HCT116 (cell line): Measurements from ENCODE around the gene NDC1. TPM values are rescaled to one million over a fixed set of nuclear protein-coding genes. Genes with fewer than 3 reads are reported as not detected.
A peak's percentile ranks its signal among the peaks of the same experiment; 100 is the strongest.

Source experiments
- ATAC-seq: fragments of 200-7000 bp; cut with Tn5 transposase; 2 replicates; pipeline ENCODE4 v1.9.1; 2020; ENCODE audit warnings: mild to moderate bottlenecking, moderate library complexity
- BruUV-seq: library from RNA; stranded (reverse); fragments of 400-500 nt; replicated peaks from 2 replicates; lab custom pipeline; 2021; lab: Mats Ljungman, UMichigan
- CTCF ChIA-PET: fragments of 300-600 bp; sonication (Branson Sonifier 250); formaldehyde crosslinking; loops from one replicate; lab custom pipeline; 2021; ENCODE audit warnings: antibody characterized with exemption; lab: Charles Lee
- POLR2A ChIA-PET: fragments of 300-600, 350-600 bp; sonication (Branson Sonifier 250); formaldehyde crosslinking; loops from one replicate; lab custom pipeline; 2021; ENCODE audit warnings: antibody characterized with exemption; lab: Charles Lee
- RAD21 ChIA-PET, 2 experiments: fragments of 300-600 bp; sonication (Branson Sonifier 250); formaldehyde crosslinking; loops; one replicate each; lab custom pipeline; 2023; ENCODE audit warnings: low total read pairs in 2 of 2; ENCODE audit not compliant: uncharacterized antibody in 2 of 2, unreplicated experiment in 2 of 2, low non-redundant PET in 1 of 2; lab: Charles Lee
- DNase-seq: peaks from one replicate; pipeline ENCODE4 v3.0.0-alpha.2; 2010; ENCODE audit warnings: low read depth, low spot score
- H2AFZ ChIP-seq: fragments of 200-600 bp; shearing (Covaris generic), sonication (generic); 2 replicates; pipeline ENCODE4 v1.6.1; 2017; ENCODE audit warnings: low read depth, mixed run types, mixed read lengths, antibody characterized with exemption, low read length; ENCODE audit not compliant: poor library complexity, severe bottlenecking
- H3K27ac ChIP-seq: 2 replicates; pipeline ENCODE4 v1.5.1; 2012; ENCODE audit warnings: low read depth, low read length
- H3K27me3 ChIP-seq: fragments of 200-600 bp; sonication (generic); 2 replicates; pipeline ENCODE4 v1.6.1; 2016; ENCODE audit warnings: mixed run types, low read length, mixed read lengths; ENCODE audit not compliant: insufficient read depth
- H3K36me3 ChIP-seq, 2 experiments: fragments of 200-500 bp in 1 of 2; fragments of 200-600 bp in 1 of 2; sonication (Bioruptor generic) in 1 of 2; sonication (generic) in 1 of 2; 2 replicates each; pipeline versions ENCODE4 v1.5.1 to v1.6.1; 2014 to 2016; ENCODE audit warnings: low read length in 2 of 2, inconsistent platforms in 1 of 2, mixed read lengths in 1 of 2, mixed run types in 1 of 2; ENCODE audit not compliant: insufficient read depth in 2 of 2, control insufficient read depth in 1 of 2
- H3K4me1 ChIP-seq, 2 experiments: fragments of 200-600 bp in 1 of 2; sonication (generic) in 1 of 2; 2 replicates each; pipeline versions ENCODE4 v1.5.1 to v1.6.1; 2012 to 2017; ENCODE audit warnings: low read length in 2 of 2, inconsistent platforms in 1 of 2, mild to moderate bottlenecking in 1 of 2, mixed read lengths in 1 of 2, mixed run types in 1 of 2, moderate library complexity in 1 of 2; ENCODE audit not compliant: insufficient read depth in 2 of 2, control insufficient read depth in 1 of 2
- H3K4me2 ChIP-seq: fragments of 200-600 bp; sonication (generic); 2 replicates; pipeline ENCODE4 v1.6.1; 2017; ENCODE audit warnings: mixed run types, low read length, mixed read lengths
- H3K4me3 ChIP-seq, 2 experiments: fragments of 200-600 bp in 1 of 2; sonication (generic) in 1 of 2; replicated peaks in 1 of 2; 2 replicates each; pipeline ENCODE4 v1.5.1; 2011 to 2016; ENCODE audit warnings: low read length in 2 of 2, control low read depth in 1 of 2, low read depth in 1 of 2, mild to moderate bottlenecking in 1 of 2, mixed read lengths in 1 of 2, mixed run types in 1 of 2
- H3K79me2 ChIP-seq: fragments of 200-600 bp; sonication (generic); 2 replicates; pipeline ENCODE4 v1.6.1; 2017; ENCODE audit warnings: mild to moderate bottlenecking, mixed run types, low read length, moderate library complexity, mixed read lengths; ENCODE audit not compliant: insufficient read depth
- H3K9ac ChIP-seq: fragments of 200-600 bp; sonication (generic); 2 replicates; pipeline ENCODE4 v1.6.1; 2016; ENCODE audit warnings: low read length, mixed read lengths
- H3K9me2 ChIP-seq: fragments of 200-600 bp; sonication (generic), shearing (Covaris generic); 2 replicates; pipeline ENCODE4 v1.6.1; 2017; ENCODE audit warnings: mixed run types, mild to moderate bottlenecking, moderate library complexity; ENCODE audit not compliant: insufficient read depth
- H3K9me3 ChIP-seq, 2 experiments: fragments of 200-500 bp in 1 of 2; fragments of 200-600 bp in 1 of 2; sonication (Bioruptor generic) in 1 of 2; sonication (generic) in 1 of 2; 2 replicates each; pipeline ENCODE4 v1.6.1; 2014 to 2017; ENCODE audit warnings: low read length in 2 of 2, mixed read lengths in 2 of 2, inconsistent platforms in 1 of 2, low read depth in 1 of 2, mild to moderate bottlenecking in 1 of 2, mixed run types in 1 of 2, moderate library complexity in 1 of 2; ENCODE audit not compliant: control insufficient read depth in 1 of 2, insufficient read depth in 1 of 2
- H4K20me1 ChIP-seq: fragments of 200-600 bp; sonication (generic), shearing (Covaris generic); 2 replicates; pipeline ENCODE4 v1.6.1; 2017; ENCODE audit warnings: mixed run types, mild to moderate bottlenecking, moderate library complexity; ENCODE audit not compliant: insufficient read depth
- RAD21 ChIP-seq: IDR thresholded peaks from 2 replicates; pipeline ENCODE4 v1.6.1; 2012; ENCODE audit warnings: low read depth, mild to moderate bottlenecking
- SP1 ChIP-seq: IDR thresholded peaks from 2 replicates; pipeline ENCODE4 v1.6.1; 2012; ENCODE audit warnings: low read depth
- SRF ChIP-seq: IDR thresholded peaks from 2 replicates; pipeline ENCODE4 v1.6.1; 2012; ENCODE audit warnings: low read depth
- ZNF274 ChIP-seq: fragments of 200-500 bp; sonication (Bioruptor generic); IDR thresholded peaks from 2 replicates; pipeline ENCODE4 v1.6.1; 2014; ENCODE audit warnings: mild to moderate bottlenecking, low read depth, low read length, inconsistent platforms
- intact Hi-C: fragments of 100-400 bp; cut with micrococcal nuclease; formaldehyde crosslinking; loops from 2 replicates; pipeline ENCODE4 v1.10.0; 2022
- total RNA-seq: library from RNA; stranded (reverse); gene quantifications from one replicate; pipeline ENCODE4 v1.2.1, GENCODE V29; 2021; ENCODE audit not compliant: unreplicated experiment
- TF ChIP-seq, protein P1 (sequence below): IDR thresholded peaks from 2 replicates; pipeline ENCODE4 v1.6.1; 2012; ENCODE audit warnings: low read depth
- TF ChIP-seq, protein P2 (sequence below), 3 experiments: fragments of 200-600 bp in 1 of 3; sonication (generic) in 1 of 3; IDR thresholded peaks in 2 of 3; conservative IDR thresholded peaks in 1 of 3; 2 replicates each; pipeline ENCODE4 v1.5.1; 2012 to 2017; ENCODE audit warnings: low read depth in 2 of 3, low read length in 2 of 3, antibody characterized with exemption in 1 of 3, borderline replicate concordance in 1 of 3, control low read depth in 1 of 3, mild to moderate bottlenecking in 1 of 3, mixed read lengths in 1 of 3, mixed run types in 1 of 3, moderate library complexity in 1 of 3; ENCODE audit not compliant: insufficient read depth in 1 of 3

Gene NDC1
- total RNA-seq, 1 experiment from 2014 or later = 54.7 TPM

DNA sequence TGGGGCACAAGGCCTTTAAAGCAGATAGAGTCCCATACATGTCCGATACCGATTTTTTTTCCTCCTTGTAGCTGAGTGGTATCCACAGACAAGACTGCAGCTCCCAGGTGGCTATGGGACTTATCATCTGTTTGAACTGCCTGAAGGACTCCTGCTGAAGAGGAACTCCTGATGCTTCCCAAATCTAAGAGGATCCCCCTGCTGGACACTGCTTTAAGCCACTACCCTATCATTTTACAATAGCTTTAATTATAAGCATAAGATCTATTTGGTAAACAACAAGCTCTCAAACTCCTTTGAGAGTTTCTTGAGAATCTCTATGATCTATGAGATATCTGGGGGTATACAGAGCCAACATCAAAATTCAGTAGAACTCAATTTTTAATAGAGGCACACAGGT, 11.7 kb downstream of the NDC1 start:
- H3K9me2 ChIP-seq = no peaks in the 10 kb centered on the region
- H3K27ac ChIP-seq = no peak overlapping the region
- ATAC-seq (peak; percentile 68; the same call in 1 of the 2 replicates), DNase-seq (no peak)
- ChIA-PET RAD21 (no interaction called here), POLR2A (interaction anchor here (1.2 kb wide), 1 partner anchor 9 kb away, joined by 3 read pairs; no protein-coding TSS in a partner anchor), CTCF (interaction anchor here (0.6 to 2.4 kb wide), 3 partner anchors 9 to 340 kb away, joined by 3 to 6 read pairs (median 4); partner anchors contain the start of gene NDC1)
- TF ChIP-seq, protein P1, sequence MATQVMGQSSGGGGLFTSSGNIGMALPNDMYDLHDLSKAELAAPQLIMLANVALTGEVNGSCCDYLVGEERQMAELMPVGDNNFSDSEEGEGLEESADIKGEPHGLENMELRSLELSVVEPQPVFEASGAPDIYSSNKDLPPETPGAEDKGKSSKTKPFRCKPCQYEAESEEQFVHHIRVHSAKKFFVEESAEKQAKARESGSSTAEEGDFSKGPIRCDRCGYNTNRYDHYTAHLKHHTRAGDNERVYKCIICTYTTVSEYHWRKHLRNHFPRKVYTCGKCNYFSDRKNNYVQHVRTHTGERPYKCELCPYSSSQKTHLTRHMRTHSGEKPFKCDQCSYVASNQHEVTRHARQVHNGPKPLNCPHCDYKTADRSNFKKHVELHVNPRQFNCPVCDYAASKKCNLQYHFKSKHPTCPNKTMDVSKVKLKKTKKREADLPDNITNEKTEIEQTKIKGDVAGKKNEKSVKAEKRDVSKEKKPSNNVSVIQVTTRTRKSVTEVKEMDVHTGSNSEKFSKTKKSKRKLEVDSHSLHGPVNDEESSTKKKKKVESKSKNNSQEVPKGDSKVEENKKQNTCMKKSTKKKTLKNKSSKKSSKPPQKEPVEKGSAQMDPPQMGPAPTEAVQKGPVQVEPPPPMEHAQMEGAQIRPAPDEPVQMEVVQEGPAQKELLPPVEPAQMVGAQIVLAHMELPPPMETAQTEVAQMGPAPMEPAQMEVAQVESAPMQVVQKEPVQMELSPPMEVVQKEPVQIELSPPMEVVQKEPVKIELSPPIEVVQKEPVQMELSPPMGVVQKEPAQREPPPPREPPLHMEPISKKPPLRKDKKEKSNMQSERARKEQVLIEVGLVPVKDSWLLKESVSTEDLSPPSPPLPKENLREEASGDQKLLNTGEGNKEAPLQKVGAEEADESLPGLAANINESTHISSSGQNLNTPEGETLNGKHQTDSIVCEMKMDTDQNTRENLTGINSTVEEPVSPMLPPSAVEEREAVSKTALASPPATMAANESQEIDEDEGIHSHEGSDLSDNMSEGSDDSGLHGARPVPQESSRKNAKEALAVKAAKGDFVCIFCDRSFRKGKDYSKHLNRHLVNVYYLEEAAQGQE = no peak
- TF ChIP-seq SRF (no peak), SP1 (no peak), RAD21 (no peak), ZNF274 (no peak)
- TF ChIP-seq, protein P2, sequence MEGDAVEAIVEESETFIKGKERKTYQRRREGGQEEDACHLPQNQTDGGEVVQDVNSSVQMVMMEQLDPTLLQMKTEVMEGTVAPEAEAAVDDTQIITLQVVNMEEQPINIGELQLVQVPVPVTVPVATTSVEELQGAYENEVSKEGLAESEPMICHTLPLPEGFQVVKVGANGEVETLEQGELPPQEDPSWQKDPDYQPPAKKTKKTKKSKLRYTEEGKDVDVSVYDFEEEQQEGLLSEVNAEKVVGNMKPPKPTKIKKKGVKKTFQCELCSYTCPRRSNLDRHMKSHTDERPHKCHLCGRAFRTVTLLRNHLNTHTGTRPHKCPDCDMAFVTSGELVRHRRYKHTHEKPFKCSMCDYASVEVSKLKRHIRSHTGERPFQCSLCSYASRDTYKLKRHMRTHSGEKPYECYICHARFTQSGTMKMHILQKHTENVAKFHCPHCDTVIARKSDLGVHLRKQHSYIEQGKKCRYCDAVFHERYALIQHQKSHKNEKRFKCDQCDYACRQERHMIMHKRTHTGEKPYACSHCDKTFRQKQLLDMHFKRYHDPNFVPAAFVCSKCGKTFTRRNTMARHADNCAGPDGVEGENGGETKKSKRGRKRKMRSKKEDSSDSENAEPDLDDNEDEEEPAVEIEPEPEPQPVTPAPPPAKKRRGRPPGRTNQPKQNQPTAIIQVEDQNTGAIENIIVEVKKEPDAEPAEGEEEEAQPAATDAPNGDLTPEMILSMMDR (IDR thresholded peaks at IDR 0.05 in 2 of 3, conservative IDR thresholded peaks at IDR 0.05 in 1 of 3; ENCODE audit: borderline replicate concordance in 1 of 3, insufficient read depth in 1 of 3, low read depth in 2 of 3, low read length in 2 of 3) = peak in 2 of 3 experiments; percentile 26 to 41; a peak in 4 of 6 replicates
- H4K20me1 ChIP-seq = no peaks in the 10 kb centered on the region
- no peaks in the 10 kb centered on the region for H3K27me3 ChIP-seq
- no peak overlapping the region for H2AFZ ChIP-seq
- H3K36me3 ChIP-seq = peaks cover 21 to 36% of the 10 kb centered on the region in 2 experiments
- no TSS peak for BruUV-seq
- H3K79me2 ChIP-seq = peaks cover 66% of the 10 kb centered on the region
- H3K9me3 ChIP-seq = no peaks in the 10 kb centered on the region
- H3K4me3 ChIP-seq = no peak overlapping the region
- intact Hi-C loops = no loop called here
- no peak overlapping the region for H3K4me2 ChIP-seq
- H3K9ac ChIP-seq = no peak overlapping the region
- H3K4me1 ChIP-seq = no peaks in the 10 kb centered on the region
